HL-60 (cell line): Measurements from ENCODE around the gene KRTCAP3.

Source experiments
- CTCF ChIP-seq: IDR thresholded peaks from one replicate; pipeline ENCODE4 v1.5.1; 2011; ENCODE audit warnings: low read length, control low read depth, inconsistent platforms; ENCODE audit not compliant: insufficient read depth
- POLR2AphosphoS5 ChIP-seq: IDR thresholded peaks from 2 replicates; pipeline ENCODE4 v1.6.1; 2012; ENCODE audit warnings: low read depth
- REST ChIP-seq: IDR thresholded peaks from 2 replicates; pipeline ENCODE4 v1.6.1; 2012; ENCODE audit warnings: low read depth; ENCODE audit not compliant: insufficient replicate concordance

GRCh38 chr2:27412419-27413152 lies 29.6 kb upstream of the KRTCAP3 start:
- no peak for TF ChIP-seq REST
- TF ChIP-seq CTCF = no peak
- no peak for TF ChIP-seq POLR2AphosphoS5
